Measurements from ENCODE around the gene CAPN10.

DNA sequence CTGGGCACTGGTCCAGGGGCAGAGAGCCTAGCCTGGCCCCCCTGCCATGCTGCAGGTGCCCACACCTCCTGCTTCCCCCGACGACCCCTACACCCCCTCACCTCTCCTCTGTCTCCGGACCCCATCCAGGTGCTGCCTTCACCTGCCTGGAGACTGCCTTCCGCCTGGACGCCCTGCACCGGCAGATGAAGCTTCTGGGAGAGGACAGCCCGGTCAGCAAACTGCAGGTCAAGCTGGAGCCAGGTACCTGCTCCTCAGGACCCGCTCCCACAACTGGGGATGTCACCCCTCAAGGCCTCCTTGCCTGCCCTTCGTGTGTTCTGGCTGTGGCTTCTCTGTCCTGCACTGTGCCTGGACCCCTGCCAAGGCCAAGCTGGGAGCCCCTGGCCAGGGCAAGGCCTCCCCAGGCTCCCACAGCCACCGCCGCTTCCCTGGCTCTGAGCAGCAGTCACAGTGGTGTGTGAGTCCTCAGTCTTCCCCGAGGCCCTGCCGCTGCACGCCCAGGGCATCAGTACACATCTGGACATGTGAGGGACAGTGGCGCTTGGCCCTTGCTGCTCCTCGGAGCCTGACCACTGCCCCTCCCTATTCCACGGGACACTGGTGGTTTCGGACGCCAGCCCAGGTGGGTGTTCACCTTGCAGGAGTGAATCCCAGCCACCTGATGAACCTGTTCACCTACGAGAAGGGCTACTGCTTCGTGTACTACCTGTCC is 12.0 kb upstream of the CAPN10 start:
- no peak for TF ChIP-seq POLR2A (IDR thresholded peaks at IDR 0.05)
- TF ChIP-seq, protein P1, sequence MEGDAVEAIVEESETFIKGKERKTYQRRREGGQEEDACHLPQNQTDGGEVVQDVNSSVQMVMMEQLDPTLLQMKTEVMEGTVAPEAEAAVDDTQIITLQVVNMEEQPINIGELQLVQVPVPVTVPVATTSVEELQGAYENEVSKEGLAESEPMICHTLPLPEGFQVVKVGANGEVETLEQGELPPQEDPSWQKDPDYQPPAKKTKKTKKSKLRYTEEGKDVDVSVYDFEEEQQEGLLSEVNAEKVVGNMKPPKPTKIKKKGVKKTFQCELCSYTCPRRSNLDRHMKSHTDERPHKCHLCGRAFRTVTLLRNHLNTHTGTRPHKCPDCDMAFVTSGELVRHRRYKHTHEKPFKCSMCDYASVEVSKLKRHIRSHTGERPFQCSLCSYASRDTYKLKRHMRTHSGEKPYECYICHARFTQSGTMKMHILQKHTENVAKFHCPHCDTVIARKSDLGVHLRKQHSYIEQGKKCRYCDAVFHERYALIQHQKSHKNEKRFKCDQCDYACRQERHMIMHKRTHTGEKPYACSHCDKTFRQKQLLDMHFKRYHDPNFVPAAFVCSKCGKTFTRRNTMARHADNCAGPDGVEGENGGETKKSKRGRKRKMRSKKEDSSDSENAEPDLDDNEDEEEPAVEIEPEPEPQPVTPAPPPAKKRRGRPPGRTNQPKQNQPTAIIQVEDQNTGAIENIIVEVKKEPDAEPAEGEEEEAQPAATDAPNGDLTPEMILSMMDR (IDR thresholded peaks at IDR 0.05), result no peak

Measured in uterus (tissue), 2 donors.